Stomach (tissue), 9 donors: ENCODE results near the gene DOCK1. TPM values are rescaled to one million over a fixed set of nuclear protein-coding genes. Genes with fewer than 3 reads are reported as not detected.
"Not testable (repeated sequence)": the region's sequence is repeated elsewhere in the genome, so short reads cannot be mapped to it uniquely, and the experiment has no call there.

Experiments
- DNase-seq, 2 donors: peaks; one replicate each; pipeline versions ENCODE4 v3.0.0 to v3.0.0-alpha.2; 2013 to 2019
- H3K27ac ChIP-seq, 5 donors: fragments of 200-600 bp in 4 of 5; sonication (generic) in 4 of 5; one replicate each; pipeline ENCODE4 v1.5.1; 2013 to 2019; ENCODE audit warnings: mild to moderate bottlenecking in 1 of 5, moderate library complexity in 1 of 5
- H3K27me3 ChIP-seq, 3 donors: fragments of 200-600 bp; sonication (generic); one replicate each; pipeline ENCODE4 v1.5.1; 2017 to 2019; ENCODE audit warnings: mixed run types in 1 of 3
- H3K36me3 ChIP-seq, 4 donors: fragments of 200-600 bp; sonication (generic); 1 replicate in 3 of 4; 2 replicates in 1 of 4; pipeline ENCODE4 v1.5.1; 2016 to 2019
- H3K4me1 ChIP-seq, 4 donors: fragments of 200-600 bp; sonication (generic); one replicate each; pipeline ENCODE4 v1.5.1; 2016 to 2019
- H3K4me3 ChIP-seq, 4 donors: fragments of 200-600 bp; sonication (generic) in 3 of 4; one replicate each; pipeline ENCODE4 v1.5.1; 2016 to 2019; ENCODE audit warnings: mild to moderate bottlenecking in 1 of 4
- H3K9me3 ChIP-seq, 4 donors: fragments of 200-600 bp; sonication (generic); one replicate each; pipeline ENCODE4 v1.5.1; 2016 to 2019
- CTCF ChIP-seq, 7 experiments: fragments of 450-650 bp in 4 of 7; fragments of 200-600 bp in 3 of 7; sonication (generic) in 3 of 7; IDR thresholded peaks; one replicate each; pipeline ENCODE4 v1.5.1; 2016 to 2019; ENCODE audit warnings: antibody characterized with exemption in 7 of 7, control low read depth in 2 of 7, mild to moderate bottlenecking in 1 of 7
- EP300 ChIP-seq: sonication (generic); formaldehyde crosslinking; IDR thresholded peaks from one replicate; pipeline ENCODE4 v1.6.1; 2017; ENCODE audit warnings: antibody characterized with exemption
- POLR2A ChIP-seq, 4 donors: fragments of 450-650 bp; IDR thresholded peaks; one replicate each; pipeline ENCODE4 v1.6.1; 2016; ENCODE audit warnings: antibody characterized with exemption in 4 of 4, control low read depth in 2 of 4, mild to moderate bottlenecking in 1 of 4, moderate library complexity in 1 of 4
- POLR2AphosphoS5 ChIP-seq, 3 donors: sonication (generic); formaldehyde crosslinking; IDR thresholded peaks; one replicate each; pipeline ENCODE4 v1.6.1; 2016; ENCODE audit warnings: antibody characterized with exemption in 3 of 3
- WGBS, 5 donors: extraction: QIAGEN DNeasy Blood & Tissue Kit in 3 of 5; methylation state at CpG; one replicate each; pipeline versions ENCODE4 v1.1.5 to v1.1.7; 2013 to 2018; 5-methylcytosine and 5-hydroxymethylcytosine counted together
- intact Hi-C: fragments of 100-400 bp; cut with DNase I; formaldehyde crosslinking; loops from one replicate; pipeline ENCODE4 v1.15.1; 2023; ENCODE audit warnings: low total_unique reads
- polyA plus RNA-seq, 3 donors: library from polyadenylated mRNA; stranded (reverse); fragments of 200-250 nt; gene quantifications; one replicate each; pipeline ENCODE4 v1.2.3, GENCODE V29; 2013
- total RNA-seq, 5 donors: library from RNA; depleted of rRNA; stranded (reverse); fragments of >200 nt; gene quantifications; one replicate each; pipeline versions ENCODE4 v1.1.0 to v1.2.3, GENCODE V29; 2014 to 2016
- donor health status: healthy with polysubstance abuse.
- donor health status: Bipolar disorder and iron deficiency.
- donor health status: healthy.

DOCK1 gene
- total and polyA plus RNA-seq, 8 donors, result 8.4 to 114 (median 35.0) TPM

GRCh38 chr10:126889421-126889820 is 15.8 kb upstream of the DOCK1 start:
- H3K9me3 ChIP-seq, result no peaks in the 10 kb centered on the region
- 37 to 67% (median 58%) methylated on average over 1 of the region's 1 CpG for WGBS, 5 donors
- TF ChIP-seq POLR2A (IDR thresholded peaks at IDR 0.05), result no peak
- TF ChIP-seq EP300, result no peak
- TF ChIP-seq CTCF (IDR thresholded peaks at IDR 0.05), result no peak
- no peak for TF ChIP-seq POLR2AphosphoS5 (IDR thresholded peaks at IDR 0.05)
- no peaks in the 10 kb centered on the region for H3K36me3 ChIP-seq
- no peaks in the 10 kb centered on the region for H3K27me3 ChIP-seq
- no peaks in the 10 kb centered on the region for H3K4me1 ChIP-seq
- DNase-seq, result no peak
- no peak overlapping the region for H3K4me3 ChIP-seq
- H3K27ac ChIP-seq, result no peak overlapping the region
- intact Hi-C loops, result no loop called here

GRCh38 chr10:126890797-126891196 is 14.4 kb upstream of the DOCK1 start:
- H3K4me1 ChIP-seq, H3K27ac ChIP-seq, H3K4me3 ChIP-seq, H3K36me3 ChIP-seq, H3K9me3 ChIP-seq, DNase-seq, intact Hi-C loops, H3K27me3 ChIP-seq: not testable (repeated sequence)
- 89 to 94% (median 91%) methylated on average over 5 of the region's 5 CpGs for WGBS, 5 donors

GRCh38 chr10:126892226-126893175 is 12.7 kb upstream of the DOCK1 start:
- no peak overlapping the region for H3K27ac ChIP-seq
- 52 to 68% (median 64%) methylated on average over 11 to 16 of the region's 16 CpGs for WGBS, 5 donors
- no peak overlapping the region for H3K4me3 ChIP-seq
- intact Hi-C loops, result no loop called here
- peaks cover 0 to 3% (median 0%) of the 10 kb centered on the region in 3 donors for H3K27me3 ChIP-seq
- no peaks in the 10 kb centered on the region for H3K9me3 ChIP-seq
- DNase-seq, result peak in 1 of 2 donors; percentile 41
- TF ChIP-seq CTCF (IDR thresholded peaks at IDR 0.05) (no peak), POLR2A (IDR thresholded peaks at IDR 0.05) (no peak), POLR2AphosphoS5 (IDR thresholded peaks at IDR 0.05) (no peak), EP300 (no peak)
- H3K36me3 ChIP-seq, result no peaks in the 10 kb centered on the region
- no peaks in the 10 kb centered on the region for H3K4me1 ChIP-seq

- no peaks in the 10 kb centered on the region for H3K36me3 ChIP-seq
- TF ChIP-seq POLR2A (IDR thresholded peaks at IDR 0.05) (no peak), EP300 (no peak), POLR2AphosphoS5 (IDR thresholded peaks at IDR 0.05) (no peak), CTCF (IDR thresholded peaks at IDR 0.05) (no peak)
- H3K4me1 ChIP-seq, result no peaks in the 10 kb centered on the region
- DNase-seq, result no peak
- WGBS, 5 donors, result 87 to 96% (median 91%) methylated on average over 9 of the region's 9 CpGs
- peaks cover 0 to 6% (median 4%) of the 10 kb centered on the region in 4 donors for H3K9me3 ChIP-seq
- H3K27ac ChIP-seq, result no peak overlapping the region
- H3K4me3 ChIP-seq, result no peak overlapping the region
- intact Hi-C loops, result no loop called here
- peaks cover 0 to 3% (median 0%) of the 10 kb centered on the region in 3 donors for H3K27me3 ChIP-seq
Observed at GRCh38 chr10:126893206-126893605, 12.0 kb upstream of the DOCK1 start.

GRCh38 chr10:126893841-126894240 is 11.4 kb upstream of the DOCK1 start:
- no peak overlapping the region for H3K27ac ChIP-seq
- H3K4me1 ChIP-seq, result no peaks in the 10 kb centered on the region
- peaks cover 0 to 3% (median 0%) of the 10 kb centered on the region in 3 donors for H3K27me3 ChIP-seq
- no peak overlapping the region for H3K4me3 ChIP-seq
- DNase-seq, result no peak
- no peak for TF ChIP-seq POLR2A (IDR thresholded peaks at IDR 0.05)
- no peak for TF ChIP-seq CTCF (IDR thresholded peaks at IDR 0.05)
- TF ChIP-seq EP300, result no peak
- intact Hi-C loops, result no loop called here
- 74 to 85% (median 80%) methylated on average over 8 of the region's 8 CpGs for WGBS, 5 donors
- H3K9me3 ChIP-seq, result peaks cover 0 to 12% (median 11%) of the 10 kb centered on the region in 4 donors
- H3K36me3 ChIP-seq, result no peaks in the 10 kb centered on the region
